ENCODE measurements around the gene LAMC3.
"Not testable (repeated sequence)": the region's sequence is repeated elsewhere in the genome, so short reads cannot be mapped to it uniquely, and the experiment has no call there.

Gene LAMC3

DNA sequence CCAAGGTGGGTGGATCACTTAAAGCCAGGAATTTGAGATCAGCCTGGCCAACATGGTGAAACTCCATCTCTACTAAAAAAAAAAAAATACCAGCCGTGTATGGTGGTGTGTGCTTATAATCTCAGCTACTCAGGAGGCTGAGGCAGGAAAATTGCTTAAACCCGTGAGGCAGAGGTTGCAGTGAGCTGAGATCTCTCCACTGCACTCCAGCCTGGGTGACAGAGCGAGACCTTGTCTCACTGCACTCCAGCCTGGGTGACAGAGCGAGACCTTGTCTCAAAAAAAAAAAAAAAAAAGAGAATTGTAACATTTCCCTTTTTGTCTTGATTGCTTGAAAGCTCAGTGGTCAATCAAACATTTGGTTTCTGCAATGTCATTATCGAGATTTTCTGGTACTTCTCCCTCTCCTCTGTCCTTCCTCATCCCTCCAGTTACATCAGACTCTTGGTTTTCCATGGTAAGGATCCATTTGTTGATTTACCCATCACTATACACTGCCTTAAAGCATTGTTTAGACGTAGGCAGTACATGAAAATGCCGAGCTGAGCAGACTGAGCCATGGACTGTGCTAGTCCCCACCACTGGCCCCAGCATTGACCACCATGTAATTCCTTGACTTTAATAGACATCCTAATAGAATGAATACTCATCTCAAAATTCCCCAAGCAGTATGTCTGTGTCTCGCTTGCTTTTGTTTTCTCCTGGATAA lies 75.8 kb downstream of the LAMC3 start:
- DNase-seq, result no peak

DNA sequence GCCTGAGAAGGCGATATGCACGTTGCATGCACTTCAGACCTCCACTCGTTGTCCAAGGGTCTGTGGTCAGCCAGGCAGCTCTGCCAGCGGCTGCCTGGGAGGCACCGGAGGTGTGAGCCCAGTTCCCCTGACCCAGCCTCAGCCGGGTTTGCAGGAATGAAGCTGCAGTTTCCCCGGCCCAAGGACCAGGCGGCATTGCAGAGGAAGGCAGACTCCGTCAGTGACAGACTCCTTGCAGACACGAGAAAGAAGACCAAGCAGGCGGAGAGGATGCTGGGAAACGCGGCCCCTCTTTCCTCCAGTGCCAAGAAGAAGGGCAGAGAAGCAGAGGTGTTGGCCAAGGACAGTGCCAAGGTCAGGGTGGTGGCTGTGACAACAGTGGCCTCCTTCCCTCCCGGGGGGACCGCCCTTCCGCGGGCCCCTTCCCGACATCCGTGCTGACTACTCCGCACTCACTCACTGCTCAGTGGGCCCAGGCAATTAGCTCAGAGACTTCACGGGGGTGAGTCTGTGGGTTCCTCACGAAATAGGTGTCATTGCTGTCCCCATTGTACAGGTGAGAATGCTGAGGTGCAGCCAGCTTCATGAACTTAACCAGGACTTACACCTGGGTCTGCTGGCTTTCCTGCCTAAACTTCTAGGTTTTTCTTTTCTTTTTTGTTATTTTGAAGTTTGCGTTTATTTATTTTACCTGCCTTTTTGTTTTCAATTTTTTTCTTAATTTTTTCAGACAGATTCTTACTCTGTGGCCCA lies 76.6 kb downstream of the LAMC3 start:
- DNase-seq, result no peak

DNA sequence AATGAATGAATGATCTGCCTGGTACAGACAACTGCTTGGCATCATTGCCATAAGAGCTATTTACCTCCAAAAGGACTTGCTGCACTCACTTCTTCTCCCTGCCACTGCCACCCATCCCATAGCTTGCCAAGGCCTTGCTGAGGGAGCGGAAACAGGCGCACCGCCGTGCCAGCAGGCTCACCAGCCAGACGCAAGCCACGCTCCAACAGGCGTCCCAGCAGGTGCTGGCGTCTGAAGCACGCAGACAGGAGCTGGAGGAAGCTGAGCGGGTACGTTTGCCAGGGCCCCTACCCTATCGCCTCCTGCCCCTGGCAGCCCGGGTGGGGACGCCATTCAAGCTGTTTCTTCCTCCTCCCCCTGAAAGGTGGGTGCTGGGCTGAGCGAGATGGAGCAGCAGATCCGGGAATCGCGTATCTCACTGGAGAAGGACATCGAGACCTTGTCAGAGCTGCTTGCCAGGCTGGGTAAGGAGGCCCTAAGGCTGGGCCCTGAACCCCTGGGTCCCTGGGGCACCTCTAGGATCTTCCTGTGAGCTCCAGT lies 78.5 kb downstream of the LAMC3 start:
- no peak for DNase-seq

DNA sequence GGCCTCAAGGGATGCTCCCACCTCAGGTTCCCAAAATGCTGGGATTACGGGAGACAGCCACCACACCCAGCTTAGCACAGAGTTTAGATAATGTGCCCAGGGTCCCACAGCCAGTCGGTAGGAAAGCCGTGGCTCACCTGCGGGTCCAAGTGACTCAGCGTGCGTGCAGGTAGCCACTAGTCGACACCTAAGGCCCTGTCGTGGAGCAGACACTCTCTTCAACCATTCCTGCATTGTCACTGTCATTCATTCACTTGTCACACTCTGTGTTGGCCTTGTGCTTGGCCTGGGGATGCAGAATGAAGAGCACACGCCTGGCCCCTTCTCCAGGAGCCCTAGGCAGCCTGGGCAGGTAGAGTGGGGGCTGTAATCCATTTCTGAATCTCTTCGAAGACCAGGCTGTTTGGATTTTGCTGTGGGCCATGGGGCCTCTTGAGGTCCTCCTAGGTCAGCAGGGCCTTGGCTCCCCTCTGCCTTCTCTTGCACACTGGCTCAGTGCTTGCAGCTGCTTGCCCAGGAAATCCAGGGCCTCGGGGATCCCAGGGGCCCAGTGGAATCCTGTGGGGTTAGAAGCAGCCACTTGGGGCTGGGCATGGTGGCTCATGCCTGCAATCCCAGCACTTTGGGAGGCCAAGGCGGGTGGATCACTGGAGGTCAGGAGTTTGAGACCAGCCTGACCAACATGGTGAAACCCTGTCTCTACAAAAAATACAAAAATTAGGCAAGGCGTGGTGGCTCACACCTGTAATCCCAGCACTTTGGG lies 81.2 kb downstream of the LAMC3 start:
- no peak for DNase-seq

DNA sequence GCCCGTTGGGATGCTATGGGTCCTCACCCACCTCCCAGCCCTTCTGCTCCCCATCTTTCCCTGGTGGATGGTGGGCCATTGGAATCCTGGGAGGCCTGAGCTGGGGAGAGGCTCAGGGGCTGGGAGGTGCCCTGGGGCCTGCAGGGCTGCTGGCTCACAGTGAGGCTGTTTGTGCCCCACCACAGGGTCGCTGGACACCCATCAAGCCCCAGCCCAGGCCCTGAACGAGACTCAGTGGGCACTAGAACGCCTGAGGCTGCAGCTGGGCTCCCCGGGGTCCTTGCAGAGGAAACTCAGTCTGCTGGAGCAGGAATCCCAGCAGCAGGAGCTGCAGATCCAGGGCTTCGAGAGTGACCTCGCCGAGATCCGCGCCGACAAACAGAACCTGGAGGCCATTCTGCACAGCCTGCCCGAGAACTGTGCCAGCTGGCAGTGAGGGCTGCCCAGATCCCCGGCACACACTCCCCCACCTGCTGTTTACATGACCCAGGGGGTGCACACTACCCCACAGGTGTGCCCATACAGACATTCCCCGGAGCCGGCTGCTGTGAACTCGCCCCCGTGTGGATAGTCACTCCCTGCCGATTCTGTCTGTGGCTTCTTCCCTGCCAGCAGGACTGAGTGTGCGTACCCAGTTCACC lies 82.5 kb downstream of the LAMC3 start:
- DNase-seq, result no peak

DNA sequence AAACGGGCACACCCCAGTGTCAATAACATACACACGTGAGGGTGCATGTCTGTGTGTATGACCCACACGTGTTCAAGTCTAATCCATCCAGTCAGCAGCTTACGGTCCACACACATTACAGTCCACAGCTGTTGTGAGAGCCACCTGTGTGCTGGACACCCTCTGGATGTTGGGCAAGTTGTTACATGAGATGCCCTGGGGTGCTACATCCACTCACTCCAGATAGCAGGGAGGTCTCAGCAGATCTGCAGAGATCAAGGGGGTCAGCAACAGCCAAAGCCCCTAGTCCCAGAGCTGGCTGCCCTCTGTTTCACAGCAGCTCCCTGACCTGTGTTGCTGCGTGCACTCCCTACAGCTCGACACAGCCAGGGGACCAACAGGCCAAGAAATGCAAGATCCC lies 83.1 kb downstream of the LAMC3 start:
- no peak for DNase-seq

DNA sequence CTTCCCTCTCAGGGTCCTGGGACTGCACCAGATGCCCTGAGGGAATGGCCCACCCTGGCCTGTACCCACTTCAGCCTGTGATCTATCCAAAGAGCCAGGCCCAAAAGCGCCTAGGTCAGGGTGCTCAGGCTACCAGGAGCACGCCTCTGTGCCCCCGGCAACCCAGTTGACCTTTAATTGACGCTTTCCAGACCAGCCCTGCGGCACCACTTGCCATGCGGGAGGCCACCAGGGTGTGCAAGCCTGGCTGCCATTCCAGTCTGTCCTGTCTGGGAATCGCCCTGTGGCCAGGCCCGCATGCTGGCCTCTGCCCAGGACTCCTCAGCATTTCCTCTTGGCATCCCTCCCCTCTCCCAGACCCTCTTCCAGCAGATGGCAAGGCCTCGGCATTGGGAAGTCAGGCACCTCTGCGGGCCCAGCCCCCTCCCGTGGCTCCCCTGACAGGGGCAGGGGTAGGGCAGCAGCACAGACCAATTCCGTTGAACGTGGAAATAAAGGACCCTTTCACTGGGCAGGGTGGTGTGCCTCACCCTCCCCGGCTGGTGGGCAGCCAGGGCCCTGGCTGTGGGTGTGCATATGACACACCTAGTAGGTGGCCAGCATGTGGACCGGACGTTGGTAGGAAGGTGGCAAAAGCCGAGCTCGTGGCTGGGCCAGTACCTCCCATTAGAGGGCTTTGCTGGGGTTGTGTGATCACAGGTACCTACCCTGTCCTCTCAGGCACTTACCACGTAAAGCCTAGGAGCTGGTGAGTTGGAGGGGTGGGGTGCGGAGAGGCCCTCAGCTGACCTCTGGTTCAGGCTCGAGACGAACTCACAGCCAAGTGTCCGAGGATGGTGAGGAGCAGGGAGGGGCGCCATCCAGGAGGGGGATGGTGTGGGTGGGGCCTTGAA lies 83.8 kb downstream of the LAMC3 start:
- DNase-seq, result no peak

DNA sequence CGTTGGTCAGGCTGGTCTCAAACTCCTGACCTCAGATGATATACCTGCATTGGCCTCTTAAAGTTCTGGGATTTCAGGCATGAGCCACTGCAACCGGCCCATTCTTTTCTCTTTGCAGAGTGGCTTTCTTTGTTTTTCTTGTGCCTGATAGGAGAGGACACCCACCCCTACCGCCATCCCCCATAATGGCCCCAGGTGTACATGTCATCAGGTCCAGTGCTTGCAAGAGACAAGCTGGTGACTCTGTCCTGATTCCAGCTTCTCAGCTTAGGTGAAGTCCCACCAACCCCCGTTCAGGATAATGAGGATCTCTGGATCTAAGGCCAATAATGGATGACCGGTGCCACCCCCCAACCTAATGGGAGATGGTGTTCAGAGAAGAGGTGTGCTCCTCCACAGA lies 85.0 kb downstream of the LAMC3 start:
- no peak for DNase-seq

DNA sequence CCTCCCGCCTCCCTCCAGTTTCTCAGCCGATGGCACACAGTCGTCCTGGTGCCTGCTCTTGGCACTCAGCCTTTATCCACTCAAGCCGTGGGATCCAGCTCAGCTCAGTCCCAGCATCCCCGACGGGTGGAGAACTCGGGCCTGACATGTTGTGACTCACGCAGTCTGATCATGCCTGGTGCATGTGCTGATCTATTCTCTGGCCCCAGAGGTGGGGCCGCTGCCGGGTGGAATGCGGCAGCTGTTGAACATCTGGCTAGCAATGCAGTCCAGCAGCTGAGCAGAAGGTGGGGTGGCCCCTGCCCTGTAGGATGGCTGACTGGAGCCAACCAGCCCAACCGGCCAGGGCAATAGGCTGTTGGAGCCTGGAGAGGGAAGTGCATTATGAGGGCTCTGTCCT lies 85.6 kb downstream of the LAMC3 start:
- DNase-seq, result no peak

DNA sequence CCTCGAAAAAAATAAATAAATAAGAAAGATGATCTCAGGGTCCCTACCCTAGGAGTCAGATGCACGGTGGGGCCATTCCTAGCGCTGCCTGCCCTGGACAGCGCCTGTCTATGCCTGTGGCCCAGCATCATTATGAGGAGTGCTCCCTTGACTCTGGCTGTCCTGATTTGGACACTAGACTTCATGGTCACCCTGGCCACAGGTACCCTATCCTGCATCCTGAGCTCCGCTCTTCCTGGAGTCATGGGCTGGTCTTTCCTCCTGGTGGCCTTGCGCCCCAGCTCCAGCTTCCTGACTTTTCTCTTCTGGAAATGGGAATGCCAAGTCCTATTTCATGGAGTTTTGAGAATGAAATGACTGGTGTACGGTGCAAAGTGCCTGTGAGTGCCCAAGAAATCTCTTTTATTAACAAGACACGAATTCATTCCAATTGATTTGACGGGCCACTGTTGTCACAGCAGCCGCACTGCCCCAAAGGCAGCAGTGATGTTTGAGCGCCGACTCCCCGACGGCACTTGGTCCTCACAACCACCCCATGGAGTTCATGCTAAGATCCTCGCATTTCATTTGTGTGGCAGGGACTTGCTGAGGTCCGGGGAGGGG lies 86.8 kb downstream of the LAMC3 start:
- DNase-seq, result no peak

DNA sequence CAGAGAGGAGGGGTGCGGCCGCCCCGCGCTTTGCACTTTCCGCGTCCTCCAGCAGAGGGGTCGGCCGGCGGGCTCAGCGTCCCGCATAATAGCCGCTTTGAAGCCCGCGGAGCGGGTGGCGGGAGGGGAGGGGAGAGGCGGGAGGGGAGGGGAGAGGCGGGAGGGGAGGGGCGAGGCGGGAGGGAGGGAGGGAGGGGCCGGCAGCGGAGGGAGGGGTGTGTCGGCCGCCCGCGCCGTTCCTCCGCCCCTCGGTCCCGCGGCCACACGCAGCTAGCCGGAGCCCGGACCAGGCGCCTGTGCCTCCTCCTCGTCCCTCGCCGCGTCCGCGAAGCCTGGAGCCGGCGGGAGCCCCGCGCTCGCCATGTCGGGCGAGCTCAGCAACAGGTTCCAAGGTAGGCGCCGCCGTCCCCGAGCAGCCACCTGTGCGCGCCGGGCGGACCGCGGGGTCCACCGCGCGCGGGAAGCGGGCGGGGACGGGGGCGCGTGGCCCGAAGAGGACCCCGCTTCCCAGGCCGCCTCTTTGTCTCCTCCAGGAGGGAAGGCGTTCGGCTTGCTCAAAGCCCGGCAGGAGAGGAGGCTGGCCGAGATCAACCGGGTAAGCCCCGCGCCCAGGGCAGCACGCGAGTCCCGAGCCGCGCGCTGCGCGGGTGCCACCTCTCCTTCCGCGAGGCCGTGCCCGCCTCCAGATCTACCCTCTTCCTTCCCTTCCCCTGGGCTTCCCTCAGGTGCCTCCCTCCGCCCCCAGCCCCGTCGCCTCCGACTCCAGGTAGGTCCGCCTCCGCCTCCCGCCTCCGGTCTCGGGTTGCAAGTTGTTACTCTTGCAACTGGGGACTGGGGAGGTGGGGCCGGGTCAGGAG lies 87.5 kb downstream of the LAMC3 start, which contains the start of gene AIF1L:
AIF1L (plus strand) TSS at position 263 of the 857 bp plus-strand sequence; CDS start at position 362, 99 bp downstream.
- peak; percentile 50 for DNase-seq

DNA sequence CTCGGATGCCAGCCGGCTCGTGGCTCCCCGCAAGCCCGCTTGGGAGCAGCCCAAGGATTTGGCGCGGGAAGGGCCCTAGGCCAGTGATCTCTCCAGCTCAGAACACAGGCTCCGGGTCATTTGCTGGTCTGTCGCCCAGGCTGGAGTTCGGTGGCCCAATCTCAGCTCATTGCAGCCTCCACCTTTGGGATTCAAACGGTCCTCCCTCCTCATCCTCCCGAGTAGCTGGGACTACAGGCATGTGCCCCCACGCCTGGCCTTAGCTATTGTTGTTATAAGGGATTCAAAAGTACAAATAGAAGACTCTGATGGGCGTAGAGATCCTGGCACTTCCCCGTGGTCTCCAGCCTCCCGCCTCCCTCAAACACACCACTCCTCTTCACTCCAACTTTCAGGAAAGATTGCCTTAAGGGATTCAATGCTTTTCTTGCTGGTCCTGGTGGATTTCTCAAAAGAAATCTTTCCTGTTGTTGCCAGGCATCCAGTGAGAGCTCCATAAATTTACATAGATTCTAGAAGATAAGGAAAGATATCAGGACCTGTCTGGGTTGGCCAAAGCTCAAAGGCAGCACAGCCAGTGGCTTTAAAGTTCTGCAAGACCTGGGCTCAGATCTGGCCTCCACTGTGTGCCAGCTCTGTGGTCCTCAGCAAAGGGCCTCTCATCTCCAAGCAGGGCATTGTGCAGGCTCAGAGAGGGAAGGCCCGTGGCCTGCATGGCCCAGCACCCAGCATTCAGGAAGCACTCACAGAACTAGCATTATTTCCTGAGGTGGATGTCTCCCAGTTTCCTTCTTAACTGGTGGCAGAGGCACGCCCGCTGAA lies 88.4 kb downstream of the LAMC3 start:
- no peak for DNase-seq

DNA sequence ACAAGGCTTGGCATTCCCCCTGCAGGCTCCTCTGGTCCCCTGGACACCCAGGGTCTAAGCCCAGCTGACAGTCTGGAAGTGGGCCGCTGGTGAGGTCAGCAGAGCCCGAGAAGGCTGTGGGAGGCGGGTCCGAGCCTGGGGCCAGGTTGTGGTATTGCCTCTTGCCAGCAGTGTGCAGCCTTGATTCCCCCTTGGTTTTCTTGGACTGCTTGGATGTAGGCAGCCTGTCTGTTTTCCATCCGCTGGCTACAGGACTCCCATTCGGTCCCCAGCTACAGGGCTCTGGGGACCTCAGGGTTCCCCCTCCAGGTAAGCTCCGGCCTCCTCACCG lies 88.9 kb downstream of the LAMC3 start:
- DNase-seq, result no peak

DNA sequence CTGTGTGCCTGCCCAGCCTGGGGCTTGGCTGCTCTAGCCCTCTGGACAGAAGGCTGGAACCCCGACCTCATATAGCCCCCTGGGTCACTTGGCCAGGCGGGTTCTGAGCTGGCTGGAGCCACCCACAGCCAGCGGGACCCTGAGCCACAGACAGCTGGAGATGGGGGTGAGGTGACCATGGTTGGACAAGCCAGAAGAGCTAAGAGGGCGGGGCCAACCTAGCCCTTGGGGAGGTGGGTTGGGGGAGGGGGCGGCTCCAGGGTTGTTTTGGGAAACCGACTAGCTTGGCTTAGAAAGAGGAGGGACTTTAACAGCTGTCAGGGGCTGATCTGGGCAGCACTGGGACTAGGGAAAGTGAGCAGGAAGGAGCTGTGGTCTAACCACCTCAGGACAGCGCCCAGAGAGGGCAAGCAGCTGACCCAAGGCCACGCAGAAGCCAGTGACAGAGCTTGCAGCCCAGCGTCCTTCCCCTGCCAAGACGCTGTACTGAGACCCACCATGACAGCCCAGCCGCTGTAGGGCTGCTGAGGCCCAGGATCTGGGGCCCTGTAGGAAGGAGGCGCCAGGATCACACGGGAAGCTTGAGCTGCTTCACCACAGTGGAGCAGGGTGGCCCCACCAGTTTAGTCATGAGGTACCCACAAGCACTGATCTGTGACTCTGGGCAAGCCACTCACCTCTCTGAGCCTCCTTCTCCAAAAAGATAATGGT lies 89.6 kb downstream of the LAMC3 start:
- DNase-seq, result no peak

DNA sequence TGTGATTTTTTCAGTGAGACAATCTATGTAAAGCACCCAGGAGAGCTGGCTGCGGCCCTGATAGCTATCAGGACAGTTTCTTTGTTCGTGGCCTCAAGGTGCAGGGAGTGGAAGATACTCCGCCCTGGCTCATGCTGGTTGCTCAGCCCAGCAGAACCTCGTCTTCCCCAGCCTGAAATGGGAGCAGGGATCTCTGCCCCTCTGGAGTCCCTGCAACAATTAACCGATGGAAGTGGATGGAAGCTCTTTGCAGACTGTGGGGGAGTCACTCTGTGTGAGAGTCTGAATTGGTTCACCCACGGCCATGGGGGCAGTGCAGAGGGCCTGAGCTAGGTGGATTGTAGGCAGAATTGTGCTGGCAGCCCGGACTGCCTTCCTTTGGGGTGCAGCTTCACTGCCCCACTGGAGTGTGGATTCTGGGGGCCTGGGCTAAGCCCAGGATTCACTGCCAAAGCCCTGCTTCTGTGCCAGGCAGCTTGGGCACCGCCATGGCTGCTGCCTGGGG lies 90.2 kb downstream of the LAMC3 start:
- no peak for DNase-seq

DNA sequence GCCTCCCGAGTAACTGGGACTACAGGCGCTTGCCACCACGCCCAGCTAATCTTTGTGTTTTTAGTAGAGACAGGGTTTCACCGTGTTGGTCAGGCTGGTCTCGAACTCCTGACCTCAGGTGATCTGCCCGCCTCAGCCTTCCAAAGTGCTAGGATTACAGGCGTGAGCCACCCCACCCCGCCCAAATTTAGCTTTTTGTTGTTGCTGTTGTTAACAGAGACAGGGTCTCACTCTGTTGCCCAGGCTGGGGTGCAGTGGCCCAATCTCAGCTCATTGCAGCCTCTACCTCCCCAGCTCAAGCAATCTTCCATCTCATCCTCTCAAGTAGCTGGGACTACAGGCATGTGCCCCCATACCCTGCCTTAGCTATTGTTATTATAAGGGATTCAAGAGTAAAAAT lies 90.9 kb downstream of the LAMC3 start:
- not testable (repeated sequence) for DNase-seq

DNA sequence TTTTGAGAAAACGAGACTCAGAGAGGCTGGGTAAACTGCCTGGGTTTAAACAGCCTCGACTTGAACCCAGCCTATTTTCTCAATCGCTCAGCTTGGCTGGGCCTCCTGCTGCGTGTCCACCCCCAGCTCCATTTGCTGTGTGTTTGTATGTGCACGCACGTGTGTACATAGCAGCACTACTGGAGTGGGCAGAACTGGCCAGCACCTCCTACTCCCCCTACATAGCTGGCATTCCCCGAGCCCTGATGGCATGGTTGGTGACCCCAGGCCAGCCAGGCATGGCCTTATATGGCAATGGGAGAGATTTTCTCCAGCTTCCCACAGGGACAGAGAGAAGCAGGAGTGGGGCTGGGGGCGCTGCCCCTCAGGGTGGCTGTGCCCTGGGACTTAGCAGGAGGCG lies 91.5 kb downstream of the LAMC3 start:
- DNase-seq, result no peak

DNA sequence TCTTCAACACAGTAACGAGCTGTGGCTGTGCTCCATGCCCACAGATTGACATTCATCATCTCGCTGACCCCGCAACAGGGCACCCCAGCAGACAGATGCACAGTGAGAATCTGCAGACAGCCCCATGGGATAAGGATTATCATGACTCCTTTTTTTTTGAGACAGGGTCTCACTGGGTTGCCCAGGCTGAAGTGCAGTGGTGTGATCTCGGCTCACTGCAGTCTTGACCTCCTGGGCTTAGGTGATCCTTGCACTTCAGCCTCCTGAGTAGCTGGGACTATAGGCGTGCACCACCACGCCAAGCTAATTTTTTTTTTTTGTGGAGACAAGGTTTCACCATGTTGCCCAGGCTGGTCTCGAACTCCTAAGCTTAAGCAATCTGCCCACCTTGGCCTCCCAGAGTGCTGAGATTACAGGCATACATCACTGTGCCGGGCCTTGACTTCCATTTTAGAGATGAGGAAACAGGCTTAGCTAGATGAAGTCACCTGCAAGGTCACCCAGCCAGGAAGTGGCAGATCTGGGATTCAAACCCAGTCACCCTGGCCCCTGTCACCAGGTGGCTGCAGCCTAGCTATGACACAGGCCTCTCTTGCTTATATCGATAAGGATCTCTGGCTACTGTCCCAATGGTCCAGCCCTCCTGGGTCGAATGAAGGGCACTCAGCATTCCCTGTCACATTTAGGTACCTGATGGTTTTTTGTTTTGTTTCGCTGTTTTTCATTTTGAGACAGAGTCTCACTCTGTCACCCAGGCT lies 92.4 kb downstream of the LAMC3 start:
- DNase-seq, result no peak

Measured in NCI-H2029 (cell line).